ENCODE measurements around the gene RABL3. TPM values are rescaled to one million over a fixed set of nuclear protein-coding genes. Genes with fewer than 3 reads are reported as not detected.

The RABL3 gene
- total RNA-seq, 1 experiment from 2014 or later = 13.9 TPM

DNA sequence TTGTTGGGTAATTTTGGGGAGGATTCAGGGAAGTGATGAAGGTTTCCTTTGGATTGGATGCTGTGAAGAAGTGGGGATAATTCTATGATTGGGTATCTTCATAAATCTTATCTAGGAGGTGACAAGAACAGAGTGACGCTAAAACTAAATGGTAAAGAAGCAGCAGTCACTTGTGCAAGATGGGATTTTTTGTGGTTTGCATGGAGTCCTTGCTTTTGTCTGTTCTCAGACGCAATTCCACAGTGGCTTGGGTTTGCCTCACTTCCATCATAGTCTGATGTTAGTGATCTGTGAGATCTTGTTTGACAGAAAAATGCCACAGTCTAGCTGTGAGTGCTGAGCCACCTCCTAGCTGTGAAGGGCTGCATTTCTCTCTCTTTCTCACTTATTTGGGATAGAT lies 27.1 kb upstream of the RABL3 start:
- Mint-ChIP-seq H3K9me3 (ENCODE audit: unreplicated experiment) (no peaks in the 10 kb centered on the region), H3K4me1 (ENCODE audit: low read depth, unreplicated experiment) (peaks cover 6% of the 10 kb centered on the region), H3K27me3 (ENCODE audit: insufficient read depth, unreplicated experiment) (no peaks in the 10 kb centered on the region), H3K27ac (ENCODE audit: unreplicated experiment) (no peak overlapping the region), H3K36me3 (ENCODE audit: insufficient read depth, unreplicated experiment) (peaks cover 9% of the 10 kb centered on the region), H3K4me3 (ENCODE audit: unreplicated experiment) (no peak overlapping the region)
- intact Hi-C loops (cut with micrococcal nuclease; ENCODE audit: unreplicated experiment) = no loop called here
- CTCF ChIA-PET = no interaction called here
- Histone ChIP-seq H3K36me3 (ENCODE audit: control insufficient read depth, insufficient read depth, low read length) (no peaks in the 10 kb centered on the region; the same call in 1 of the 2 replicates), H3K4me3 (ENCODE audit: low read depth, low read length) (no peak overlapping the region), H3K9me3 (no peaks in the 10 kb centered on the region), H3K4me1 (peaks cover 6% of the 10 kb centered on the region; the same call in 1 of the 2 replicates), H3K27me3 (replicated peaks; ENCODE audit: control insufficient read depth, insufficient read depth, low read length) (no peaks in the 10 kb centered on the region)
- TF ChIP-seq, protein P1, sequence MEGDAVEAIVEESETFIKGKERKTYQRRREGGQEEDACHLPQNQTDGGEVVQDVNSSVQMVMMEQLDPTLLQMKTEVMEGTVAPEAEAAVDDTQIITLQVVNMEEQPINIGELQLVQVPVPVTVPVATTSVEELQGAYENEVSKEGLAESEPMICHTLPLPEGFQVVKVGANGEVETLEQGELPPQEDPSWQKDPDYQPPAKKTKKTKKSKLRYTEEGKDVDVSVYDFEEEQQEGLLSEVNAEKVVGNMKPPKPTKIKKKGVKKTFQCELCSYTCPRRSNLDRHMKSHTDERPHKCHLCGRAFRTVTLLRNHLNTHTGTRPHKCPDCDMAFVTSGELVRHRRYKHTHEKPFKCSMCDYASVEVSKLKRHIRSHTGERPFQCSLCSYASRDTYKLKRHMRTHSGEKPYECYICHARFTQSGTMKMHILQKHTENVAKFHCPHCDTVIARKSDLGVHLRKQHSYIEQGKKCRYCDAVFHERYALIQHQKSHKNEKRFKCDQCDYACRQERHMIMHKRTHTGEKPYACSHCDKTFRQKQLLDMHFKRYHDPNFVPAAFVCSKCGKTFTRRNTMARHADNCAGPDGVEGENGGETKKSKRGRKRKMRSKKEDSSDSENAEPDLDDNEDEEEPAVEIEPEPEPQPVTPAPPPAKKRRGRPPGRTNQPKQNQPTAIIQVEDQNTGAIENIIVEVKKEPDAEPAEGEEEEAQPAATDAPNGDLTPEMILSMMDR (IDR thresholded peaks at IDR 0.05; ENCODE audit: insufficient read depth in 1 of 2, low read depth in 1 of 2, low read length in 1 of 2, severe bottlenecking in 1 of 2, unreplicated experiment in 1 of 2) = no peak
- no TSS peak for BruUV-seq (replicated peaks)
- POLR2A ChIA-PET = no interaction called here
- DNase-seq = no peak

DNA sequence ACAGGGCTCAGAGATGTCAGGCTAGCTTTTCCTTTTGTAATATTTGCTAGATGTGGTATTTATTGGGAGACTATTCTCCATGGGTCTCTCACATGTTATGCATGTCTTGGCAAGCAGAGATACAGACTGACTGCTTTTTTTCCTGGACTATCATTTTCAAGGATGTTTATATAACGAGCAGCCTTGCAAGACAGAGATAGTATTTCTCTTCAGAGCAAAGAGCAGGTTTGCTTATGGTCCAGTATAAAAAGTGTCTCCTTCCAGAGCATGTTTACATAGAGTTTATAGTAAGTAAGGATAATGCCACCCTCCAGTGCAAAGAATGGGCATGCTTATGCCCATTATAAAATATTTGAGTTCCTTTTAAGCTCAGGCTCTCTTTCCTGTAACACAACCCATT lies 24.8 kb upstream of the RABL3 start:
- H3K4me1 Mint-ChIP-seq (ENCODE audit: low read depth, unreplicated experiment) = peaks cover 6% of the 10 kb centered on the region

DNA sequence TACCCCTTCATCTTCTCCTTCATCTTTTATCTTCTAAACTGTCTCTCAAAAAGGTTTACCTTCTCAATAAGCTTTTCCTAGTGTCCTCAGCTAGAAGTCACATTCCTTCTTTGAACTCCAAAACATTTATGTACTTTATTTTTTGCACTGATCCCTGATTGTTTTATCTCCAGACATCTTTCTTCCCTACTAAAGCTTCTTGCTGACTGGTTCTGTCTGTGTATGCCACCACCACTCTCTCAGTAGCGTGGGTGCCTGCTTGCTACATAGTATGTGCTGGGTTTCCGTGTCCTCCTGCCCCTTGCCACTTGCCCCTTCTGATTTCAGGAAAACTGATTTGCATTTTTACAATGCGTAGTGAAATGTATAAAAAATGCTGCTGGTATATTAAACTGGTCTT lies 24.3 kb upstream of the RABL3 start:
- no TSS peak for BruUV-seq (replicated peaks)
- H3K27me3 ChIP-seq (replicated peaks; ENCODE audit: control insufficient read depth, insufficient read depth, low read length) = no peaks in the 10 kb centered on the region
- ChIA-PET POLR2A (no interaction called here), CTCF (no interaction called here)
- TF ChIP-seq, protein P1 (IDR thresholded peaks at IDR 0.05; ENCODE audit: insufficient read depth in 1 of 2, low read depth in 1 of 2, low read length in 1 of 2, severe bottlenecking in 1 of 2, unreplicated experiment in 1 of 2) = no peak
- no peak overlapping the region for H3K4me3 Mint-ChIP-seq (ENCODE audit: unreplicated experiment)
- no peak overlapping the region for H3K4me3 ChIP-seq (ENCODE audit: low read depth, low read length)
- H3K9me3 ChIP-seq = no peaks in the 10 kb centered on the region
- H3K36me3 Mint-ChIP-seq (ENCODE audit: insufficient read depth, unreplicated experiment) = peaks cover 9% of the 10 kb centered on the region
- no peaks in the 10 kb centered on the region for H3K27me3 Mint-ChIP-seq (ENCODE audit: insufficient read depth, unreplicated experiment)
- H3K9me3 Mint-ChIP-seq (ENCODE audit: unreplicated experiment) = no peaks in the 10 kb centered on the region
- intact Hi-C loops (cut with micrococcal nuclease; ENCODE audit: unreplicated experiment) = no loop called here
- peaks cover 6% of the 10 kb centered on the region; the same call in 1 of the 2 replicates for H3K4me1 ChIP-seq
- peaks cover 6% of the 10 kb centered on the region for H3K4me1 Mint-ChIP-seq (ENCODE audit: low read depth, unreplicated experiment)
- no peak for DNase-seq
- no peaks in the 10 kb centered on the region for H3K36me3 ChIP-seq (ENCODE audit: control insufficient read depth, insufficient read depth, low read length)
- no peak overlapping the region for H3K27ac Mint-ChIP-seq (ENCODE audit: unreplicated experiment)

More for the DNA sequence above, 24.8 kb upstream of the RABL3 start:
- ChIA-PET POLR2A (no interaction called here), CTCF (no interaction called here)
- intact Hi-C loops (cut with micrococcal nuclease; ENCODE audit: unreplicated experiment) = no loop called here
- DNase-seq = no peak
- Histone ChIP-seq H3K4me1 (peaks cover 6% of the 10 kb centered on the region; the same call in 1 of the 2 replicates), H3K4me3 (ENCODE audit: low read depth, low read length) (no peak overlapping the region), H3K9me3 (no peaks in the 10 kb centered on the region), H3K27me3 (replicated peaks; ENCODE audit: control insufficient read depth, insufficient read depth, low read length) (no peaks in the 10 kb centered on the region), H3K36me3 (ENCODE audit: control insufficient read depth, insufficient read depth, low read length) (no peaks in the 10 kb centered on the region)
- Mint-ChIP-seq H3K27ac (ENCODE audit: unreplicated experiment) (no peak overlapping the region), H3K4me3 (ENCODE audit: unreplicated experiment) (no peak overlapping the region), H3K9me3 (ENCODE audit: unreplicated experiment) (no peaks in the 10 kb centered on the region), H3K27me3 (ENCODE audit: insufficient read depth, unreplicated experiment) (no peaks in the 10 kb centered on the region), H3K36me3 (ENCODE audit: insufficient read depth, unreplicated experiment) (peaks cover 9% of the 10 kb centered on the region)
- no TSS peak for BruUV-seq (replicated peaks)
- TF ChIP-seq, protein P1 (IDR thresholded peaks at IDR 0.05; ENCODE audit: insufficient read depth in 1 of 2, low read depth in 1 of 2, low read length in 1 of 2, severe bottlenecking in 1 of 2, unreplicated experiment in 1 of 2) = no peak
